GM13976 (cell line): ENCODE data around the gene MEPE.

Experiments used
- DNase-seq: peaks from one replicate; pipeline ENCODE4 v3.0.0; 2012; ENCODE audit warnings: low spot score
- in situ Hi-C: fragments of 300-500 bp; cut with MboI; formaldehyde crosslinking; loops from one replicate; pipeline ENCODE4 v1.12.0; 2022; ENCODE audit warnings: low sequenced_read_pairs, mixed read lengths, inconsistent platforms; ENCODE audit not compliant: unreplicated experiment
- TF ChIP-seq, protein P1 (sequence below): IDR thresholded peaks from 2 replicates; pipeline ENCODE4 v1.5.1; 2012; ENCODE audit warnings: borderline replicate concordance, mild to moderate bottlenecking; ENCODE audit not compliant: insufficient read depth; ENCODE audit errors: extremely low read depth, missing control alignments, control extremely low read depth

Gene MEPE

DNA sequence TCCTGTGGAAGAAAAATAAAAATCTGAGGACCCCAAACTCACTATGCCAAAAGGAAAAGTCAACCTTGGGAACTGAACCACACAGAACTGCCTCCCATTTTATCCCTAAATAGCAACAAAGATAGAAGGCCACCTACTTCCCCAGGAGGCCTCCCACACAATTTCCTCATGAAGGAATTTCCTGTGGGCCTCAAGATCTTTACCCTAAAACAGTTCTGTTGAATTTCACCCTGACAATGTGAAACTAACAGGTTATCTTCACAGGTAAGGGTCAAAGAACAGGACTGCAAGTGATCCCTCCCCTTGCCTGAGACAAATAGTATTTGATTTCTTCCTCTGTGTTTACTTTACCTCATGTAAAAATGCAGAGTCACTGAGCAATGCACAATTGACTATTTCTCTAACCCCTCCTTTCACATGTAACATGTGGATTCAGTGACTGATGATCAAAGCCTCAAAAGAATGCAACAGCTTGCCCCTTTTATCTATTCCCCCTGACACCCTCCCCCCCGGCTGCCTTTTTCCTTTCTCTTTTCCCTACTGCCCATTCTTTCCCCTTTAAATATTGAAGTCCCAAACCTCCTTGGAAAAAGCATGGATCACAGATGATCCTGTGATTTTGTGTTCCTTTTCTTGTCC is 33.3 kb downstream of the MEPE start:
- TF ChIP-seq, protein P1, sequence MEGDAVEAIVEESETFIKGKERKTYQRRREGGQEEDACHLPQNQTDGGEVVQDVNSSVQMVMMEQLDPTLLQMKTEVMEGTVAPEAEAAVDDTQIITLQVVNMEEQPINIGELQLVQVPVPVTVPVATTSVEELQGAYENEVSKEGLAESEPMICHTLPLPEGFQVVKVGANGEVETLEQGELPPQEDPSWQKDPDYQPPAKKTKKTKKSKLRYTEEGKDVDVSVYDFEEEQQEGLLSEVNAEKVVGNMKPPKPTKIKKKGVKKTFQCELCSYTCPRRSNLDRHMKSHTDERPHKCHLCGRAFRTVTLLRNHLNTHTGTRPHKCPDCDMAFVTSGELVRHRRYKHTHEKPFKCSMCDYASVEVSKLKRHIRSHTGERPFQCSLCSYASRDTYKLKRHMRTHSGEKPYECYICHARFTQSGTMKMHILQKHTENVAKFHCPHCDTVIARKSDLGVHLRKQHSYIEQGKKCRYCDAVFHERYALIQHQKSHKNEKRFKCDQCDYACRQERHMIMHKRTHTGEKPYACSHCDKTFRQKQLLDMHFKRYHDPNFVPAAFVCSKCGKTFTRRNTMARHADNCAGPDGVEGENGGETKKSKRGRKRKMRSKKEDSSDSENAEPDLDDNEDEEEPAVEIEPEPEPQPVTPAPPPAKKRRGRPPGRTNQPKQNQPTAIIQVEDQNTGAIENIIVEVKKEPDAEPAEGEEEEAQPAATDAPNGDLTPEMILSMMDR: no peak
- no peak for DNase-seq
- in situ Hi-C loops: loop anchor here (25.0 kb wide), 1 partner anchor 646 kb away; the partner anchor contains the start of gene PYURF

DNA sequence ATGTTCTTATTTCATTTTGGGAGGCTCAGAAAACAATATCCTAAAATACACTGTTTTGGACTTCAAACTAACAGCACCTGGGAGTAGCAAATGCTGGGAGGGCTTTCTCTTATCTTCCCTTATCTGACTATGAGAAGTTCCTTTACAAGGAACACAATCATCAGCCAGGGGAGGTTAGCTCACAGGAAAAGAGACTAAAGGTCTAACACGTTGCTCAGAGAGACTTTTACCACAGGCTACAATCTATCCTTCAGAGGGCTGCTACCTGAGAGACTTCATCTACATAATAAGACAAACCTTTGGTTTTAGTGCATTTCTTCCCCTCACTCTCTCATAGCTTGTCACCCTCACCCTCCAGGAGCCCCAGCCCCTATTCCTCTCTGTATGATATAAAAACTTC is 35.8 kb downstream of the MEPE start:
- TF ChIP-seq, protein P1: no peak
- no peak for DNase-seq
- in situ Hi-C loops: loop anchor here (25.0 kb wide), 1 partner anchor 644 kb away; the partner anchor contains the start of gene PYURF

DNA sequence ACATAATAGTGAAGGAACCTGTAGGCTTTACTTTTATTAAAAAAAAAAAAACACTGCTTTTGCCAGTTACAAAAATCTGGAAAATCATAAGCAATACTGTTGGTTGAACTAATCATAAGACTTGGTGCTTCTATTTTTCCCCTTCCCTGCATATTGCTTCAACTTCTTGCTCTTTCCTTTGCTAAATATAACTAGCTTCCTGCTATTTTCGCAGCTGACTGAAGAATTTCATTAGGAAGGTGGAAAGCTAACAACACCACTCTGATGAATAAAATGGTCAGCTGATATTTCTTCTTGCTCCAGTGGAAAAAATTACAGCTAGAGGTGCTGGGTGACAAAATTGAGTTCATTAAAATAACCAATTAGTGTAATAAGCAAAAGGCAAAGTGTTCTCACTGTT is 39.3 kb downstream of the MEPE start:
- DNase-seq: no peak
- TF ChIP-seq, protein P1: no peak
- in situ Hi-C loops: loop anchor here (25.0 kb wide), 1 partner anchor 640 kb away; the partner anchor contains the start of gene PYURF

DNA sequence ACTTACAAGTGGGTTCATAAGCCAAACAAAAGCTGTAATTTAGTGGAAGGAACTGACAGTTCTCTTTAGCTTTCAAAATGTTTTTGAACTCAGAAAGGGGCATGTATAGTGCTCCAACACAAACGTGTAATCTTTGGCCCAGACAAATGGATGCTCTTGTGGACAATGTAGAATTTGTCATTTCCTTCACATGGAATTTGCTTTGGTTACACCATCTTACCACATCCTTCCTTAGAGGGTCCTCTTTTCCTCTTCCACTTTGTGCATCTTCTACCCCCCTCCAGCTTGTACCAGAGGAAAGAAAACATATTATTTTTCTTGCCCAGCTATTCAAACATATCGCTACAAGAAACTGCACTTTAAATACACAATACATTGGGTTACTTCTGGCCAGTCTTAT is 42.4 kb downstream of the MEPE start:
- TF ChIP-seq, protein P1: no peak
- no peak for DNase-seq
- in situ Hi-C loops: no loop called here

DNA sequence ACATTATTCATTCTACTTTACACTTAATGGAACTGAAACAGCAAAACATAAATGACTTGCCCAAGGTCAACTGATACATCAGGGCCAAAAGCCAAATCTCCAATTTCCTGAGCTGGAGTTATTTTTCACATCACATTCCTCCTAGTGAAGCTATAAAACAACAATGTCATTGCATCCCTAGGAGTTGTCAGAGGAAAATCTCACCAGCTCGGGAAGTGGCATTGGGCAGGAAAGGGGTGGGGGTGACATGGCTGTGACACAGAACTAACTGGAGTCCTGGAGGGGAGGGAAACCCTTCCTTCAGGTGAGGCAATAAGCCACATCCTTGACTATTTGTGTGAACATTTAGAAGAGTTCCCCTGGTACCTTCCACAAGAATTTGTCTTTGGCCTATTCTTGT is 47.3 kb downstream of the MEPE start:
- TF ChIP-seq, protein P1: no peak
- in situ Hi-C loops: no loop called here
- no peak for DNase-seq

DNA sequence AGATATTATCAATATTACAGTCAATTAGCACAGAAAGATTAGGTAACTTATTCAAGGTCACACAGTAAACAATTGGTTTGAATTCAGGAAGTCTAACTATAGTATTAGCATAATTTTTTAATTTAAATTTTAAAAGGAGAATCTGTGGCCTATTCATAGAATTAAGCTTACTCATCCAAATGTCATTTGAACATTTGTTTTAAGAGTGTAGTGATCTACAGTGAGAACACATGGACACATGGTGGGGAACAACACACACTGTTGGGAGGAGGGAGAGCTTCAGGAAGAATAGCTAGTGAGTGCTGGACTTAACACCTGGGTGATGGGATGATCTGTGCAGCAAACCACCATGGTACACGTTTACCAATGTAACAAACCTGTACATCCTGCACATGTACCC is 48.3 kb downstream of the MEPE start:
- TF ChIP-seq, protein P1: no peak
- in situ Hi-C loops: no loop called here
- no peak for DNase-seq
